Bronchial epithelial cell (primary cell): Measurements from ENCODE around the gene EPHA7. TPM values are rescaled to one million over a fixed set of nuclear protein-coding genes. Genes with fewer than 3 reads are reported as not detected.

Experiments used
- DNase-seq: peaks from one replicate; pipeline ENCODE4 v3.0.0-alpha.2; 2010; ENCODE audit warnings: low read depth
- FAIRE-seq: peaks from 2 replicates; lab custom pipeline; 2011; peaks lifted over from hg19 to GRCh38; lab: Jason Lieb, UNC
- H3K27me3 ChIP-seq: 2 replicates; pipeline ENCODE4 v1.5.1; 2011; ENCODE audit warnings: low read length; ENCODE audit not compliant: control insufficient read depth, insufficient read depth
- H3K36me3 ChIP-seq: 2 replicates; pipeline ENCODE4 v1.5.1; 2011; ENCODE audit warnings: low read length; ENCODE audit not compliant: control insufficient read depth, insufficient read depth
- H3K4me3 ChIP-seq: 2 replicates; pipeline ENCODE4 v1.5.1; 2011; ENCODE audit warnings: mild to moderate bottlenecking, low read depth, low read length, control low read depth
- total RNA-seq: library from RNA; depleted of rRNA; stranded (reverse); fragments of >200 nt; gene quantifications from 2 replicates; pipeline ENCODE4 v1.2.1, GENCODE V29; 2014
- TF ChIP-seq, protein P1 (sequence below): IDR thresholded peaks from 2 replicates; pipeline ENCODE4 v1.5.1; 2011; ENCODE audit warnings: mild to moderate bottlenecking, moderate library complexity, low read length, control low read depth, inconsistent platforms; ENCODE audit not compliant: insufficient read depth, severe bottlenecking

EPHA7 gene
- total RNA-seq, 1 donor from 2014 or later, result not detected

DNA sequence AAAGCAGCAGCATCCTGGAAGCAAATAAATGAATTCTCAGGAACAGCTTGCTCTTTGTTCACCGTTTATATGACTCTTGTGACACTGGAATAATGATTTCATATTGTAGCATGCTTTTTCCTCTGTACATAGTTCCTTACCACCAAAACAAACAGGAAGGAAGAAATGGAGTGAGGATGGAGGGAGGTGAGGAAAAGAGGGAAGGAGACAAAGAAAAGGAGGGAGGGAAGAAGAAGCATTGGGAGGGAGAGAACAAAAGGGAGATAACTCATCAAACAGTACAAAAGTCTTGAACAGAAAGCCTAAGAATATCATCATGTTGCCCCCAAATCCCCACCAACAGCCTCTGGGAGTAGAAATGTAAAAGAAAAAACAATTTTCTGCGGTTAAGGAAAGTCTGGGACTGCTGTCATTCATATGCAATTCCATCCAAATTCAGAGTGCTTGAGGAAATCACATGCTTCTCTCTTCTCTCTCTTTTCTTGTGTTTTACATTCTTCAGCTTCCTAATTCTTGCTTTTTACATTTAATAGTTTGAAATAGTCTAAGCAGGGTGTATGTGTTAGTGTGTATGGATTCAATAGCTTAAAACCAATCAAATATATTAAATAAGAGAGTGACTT is 81.5 kb downstream of the EPHA7 start:
- no peak for FAIRE-seq
- TF ChIP-seq, protein P1, sequence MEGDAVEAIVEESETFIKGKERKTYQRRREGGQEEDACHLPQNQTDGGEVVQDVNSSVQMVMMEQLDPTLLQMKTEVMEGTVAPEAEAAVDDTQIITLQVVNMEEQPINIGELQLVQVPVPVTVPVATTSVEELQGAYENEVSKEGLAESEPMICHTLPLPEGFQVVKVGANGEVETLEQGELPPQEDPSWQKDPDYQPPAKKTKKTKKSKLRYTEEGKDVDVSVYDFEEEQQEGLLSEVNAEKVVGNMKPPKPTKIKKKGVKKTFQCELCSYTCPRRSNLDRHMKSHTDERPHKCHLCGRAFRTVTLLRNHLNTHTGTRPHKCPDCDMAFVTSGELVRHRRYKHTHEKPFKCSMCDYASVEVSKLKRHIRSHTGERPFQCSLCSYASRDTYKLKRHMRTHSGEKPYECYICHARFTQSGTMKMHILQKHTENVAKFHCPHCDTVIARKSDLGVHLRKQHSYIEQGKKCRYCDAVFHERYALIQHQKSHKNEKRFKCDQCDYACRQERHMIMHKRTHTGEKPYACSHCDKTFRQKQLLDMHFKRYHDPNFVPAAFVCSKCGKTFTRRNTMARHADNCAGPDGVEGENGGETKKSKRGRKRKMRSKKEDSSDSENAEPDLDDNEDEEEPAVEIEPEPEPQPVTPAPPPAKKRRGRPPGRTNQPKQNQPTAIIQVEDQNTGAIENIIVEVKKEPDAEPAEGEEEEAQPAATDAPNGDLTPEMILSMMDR, result no peak
- Histone ChIP-seq H3K4me3 (no peak overlapping the region), H3K36me3 (no peaks in the 10 kb centered on the region), H3K27me3 (no peaks in the 10 kb centered on the region)
- no peak for DNase-seq

DNA sequence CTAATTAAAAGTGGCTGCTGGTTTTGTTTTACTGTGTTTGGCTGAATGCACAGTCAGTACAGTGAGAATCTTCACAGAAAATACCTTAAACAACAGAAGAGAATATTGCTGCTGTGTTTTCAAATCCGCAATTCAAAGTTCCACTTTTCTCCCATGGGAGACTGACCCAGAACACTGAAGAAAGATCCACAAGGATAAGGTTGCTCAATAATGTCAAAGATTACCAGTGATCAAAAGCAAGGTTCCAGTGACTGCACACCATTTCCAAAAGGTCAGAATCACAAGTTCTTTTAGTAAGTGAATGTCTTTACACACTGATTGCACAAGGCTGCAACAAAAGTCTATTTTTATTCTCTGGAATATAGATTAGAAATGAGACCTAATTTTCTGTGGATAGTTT is 82.3 kb downstream of the EPHA7 start:
- FAIRE-seq (no peak), DNase-seq (no peak)
- no peak overlapping the region for H3K4me3 ChIP-seq
- H3K27me3 ChIP-seq, result no peaks in the 10 kb centered on the region
- TF ChIP-seq, protein P1, result no peak
- H3K36me3 ChIP-seq, result no peaks in the 10 kb centered on the region

DNA sequence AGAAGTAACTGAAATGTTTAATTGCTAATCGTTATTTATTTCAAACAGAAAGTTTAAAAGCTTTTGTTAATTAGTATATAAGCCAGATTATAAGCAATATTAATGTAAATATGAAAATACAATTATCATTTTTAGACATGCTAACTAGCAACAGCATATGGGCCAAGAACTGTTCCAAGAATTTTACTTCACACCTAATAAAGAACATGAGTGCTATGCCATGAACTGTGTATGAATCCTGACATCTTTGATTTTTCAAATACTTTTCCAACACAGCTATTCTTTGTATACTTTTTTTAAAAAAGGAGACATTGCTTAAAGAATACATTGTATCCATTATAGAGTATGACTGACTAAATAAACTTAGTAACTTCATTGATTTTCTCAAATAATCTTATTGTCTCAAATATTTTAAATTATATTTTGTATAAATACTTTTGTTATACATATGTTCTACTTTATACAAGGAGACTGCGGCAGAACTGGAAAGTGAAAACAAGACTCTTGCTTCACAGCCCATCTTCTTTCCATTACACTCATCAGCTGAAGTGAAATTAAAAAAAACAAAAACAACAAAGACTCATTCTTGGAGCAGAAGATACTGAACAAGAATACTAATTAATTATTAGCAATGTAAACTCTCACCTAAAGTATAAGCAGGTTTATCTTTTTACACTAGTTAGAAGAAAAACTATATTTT is 89.9 kb downstream of the EPHA7 start:
- no peak for DNase-seq
- Histone ChIP-seq H3K4me3 (no peak overlapping the region), H3K36me3 (no peaks in the 10 kb centered on the region), H3K27me3 (no peaks in the 10 kb centered on the region)
- FAIRE-seq, result no peak
- TF ChIP-seq, protein P1, result no peak

DNA sequence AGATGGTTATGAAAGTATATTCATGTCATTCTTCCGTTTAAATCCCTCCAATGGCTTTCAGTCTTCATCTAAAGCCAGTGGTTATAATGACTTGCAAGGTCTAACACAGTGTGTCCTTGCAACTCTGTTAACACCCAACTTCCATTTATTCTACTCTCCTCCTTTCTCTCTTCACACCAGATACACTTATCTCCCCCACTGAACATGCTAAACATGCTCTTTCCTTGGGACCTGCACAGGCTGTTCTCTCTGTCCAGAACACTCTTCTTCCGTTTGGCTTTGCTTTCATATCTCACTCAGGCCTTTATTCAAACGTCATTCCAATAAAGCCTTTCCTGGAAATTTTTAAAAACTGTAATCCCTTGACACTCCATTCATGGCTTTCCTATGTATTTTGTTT is 91.5 kb downstream of the EPHA7 start:
- no peak for FAIRE-seq
- H3K36me3 ChIP-seq, result no peaks in the 10 kb centered on the region
- TF ChIP-seq, protein P1, result no peak
- no peaks in the 10 kb centered on the region for H3K27me3 ChIP-seq
- no peak for DNase-seq
- H3K4me3 ChIP-seq, result no peak overlapping the region

DNA sequence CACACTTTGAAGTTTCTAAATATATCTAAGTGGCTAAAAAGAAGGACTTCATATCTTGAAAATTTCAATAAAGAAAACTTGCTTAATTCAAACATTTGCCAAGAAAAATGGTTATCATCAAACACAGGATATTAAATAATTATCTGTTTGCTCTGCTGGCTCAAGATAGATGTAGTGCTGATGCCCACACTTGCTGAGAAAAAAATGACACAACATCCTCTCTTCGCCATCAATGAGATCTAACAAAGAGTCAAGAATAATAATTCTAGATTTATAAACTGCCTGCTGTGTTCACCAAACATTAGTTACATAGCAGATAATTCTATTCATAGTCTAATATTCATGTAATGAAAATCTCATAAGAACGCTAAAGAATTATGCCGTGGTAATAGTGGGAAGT is 93.6 kb downstream of the EPHA7 start:
- no peak for DNase-seq
- no peak for FAIRE-seq
- TF ChIP-seq, protein P1, result no peak
- Histone ChIP-seq H3K27me3 (no peaks in the 10 kb centered on the region), H3K36me3 (no peaks in the 10 kb centered on the region), H3K4me3 (no peak overlapping the region)

DNA sequence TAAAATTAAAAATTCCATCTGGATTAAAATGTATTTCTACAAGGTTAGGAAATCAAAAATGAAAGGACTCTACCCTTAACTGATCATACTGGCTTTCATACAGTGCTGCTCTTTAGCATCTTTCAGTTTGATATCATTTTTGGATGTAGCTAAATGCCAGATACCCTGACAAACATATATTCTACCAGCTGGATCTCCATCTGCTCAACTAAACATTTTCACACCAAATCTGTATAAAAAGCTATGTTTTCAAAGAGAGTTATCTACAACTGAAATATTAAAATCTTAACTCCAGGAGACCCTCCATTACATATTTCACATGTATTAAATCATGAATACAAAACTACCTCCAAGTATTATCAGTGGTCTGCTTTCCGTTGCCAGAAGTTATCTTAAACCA is 95.7 kb downstream of the EPHA7 start:
- Histone ChIP-seq H3K27me3 (no peaks in the 10 kb centered on the region), H3K36me3 (no peaks in the 10 kb centered on the region), H3K4me3 (no peak overlapping the region)
- no peak for FAIRE-seq
- TF ChIP-seq, protein P1, result no peak
- DNase-seq, result no peak
